ENCODE measurements around the gene PIK3CD. TPM values are rescaled to one million over a fixed set of nuclear protein-coding genes. Genes with fewer than 3 reads are reported as not detected.
A peak's percentile ranks its signal among the peaks of the same experiment; 100 is the strongest.

The PIK3CD gene
- total RNA-seq, 1 experiment from 2014 or later, result 23.1 TPM

DNA sequence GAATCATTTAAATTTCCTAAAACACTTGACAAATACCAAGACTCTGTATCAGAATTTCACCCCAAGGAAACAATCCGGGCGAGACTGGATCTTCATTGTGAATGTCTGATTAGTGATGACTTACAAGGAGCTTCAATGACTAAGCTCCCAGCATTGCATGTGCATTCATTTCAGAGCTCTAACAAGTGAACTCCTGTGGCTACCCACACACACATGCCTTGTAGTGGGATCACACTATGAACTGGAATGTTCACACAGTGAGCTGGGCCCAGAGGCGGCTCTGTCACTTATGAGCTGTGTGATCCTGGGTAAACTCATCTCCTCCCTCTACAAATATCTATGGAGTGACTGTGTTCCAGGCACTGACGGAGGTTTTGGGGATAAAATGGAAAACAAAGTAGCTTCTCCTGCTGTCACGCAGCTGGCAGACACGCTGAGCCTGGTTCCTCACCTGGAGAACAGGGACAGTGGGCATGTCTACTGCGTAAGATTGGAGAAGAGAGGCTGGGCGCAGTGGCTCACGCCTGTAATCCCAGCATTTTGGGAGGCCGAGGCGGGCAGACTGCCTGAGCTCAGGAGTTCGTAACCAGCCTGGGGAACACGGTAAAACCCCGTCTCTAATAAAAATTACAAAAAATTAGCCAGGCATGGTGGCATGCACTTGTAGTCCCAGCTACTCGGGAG lies 115.4 kb downstream of the PIK3CD start (continued):
- TF ChIP-seq, protein P1, sequence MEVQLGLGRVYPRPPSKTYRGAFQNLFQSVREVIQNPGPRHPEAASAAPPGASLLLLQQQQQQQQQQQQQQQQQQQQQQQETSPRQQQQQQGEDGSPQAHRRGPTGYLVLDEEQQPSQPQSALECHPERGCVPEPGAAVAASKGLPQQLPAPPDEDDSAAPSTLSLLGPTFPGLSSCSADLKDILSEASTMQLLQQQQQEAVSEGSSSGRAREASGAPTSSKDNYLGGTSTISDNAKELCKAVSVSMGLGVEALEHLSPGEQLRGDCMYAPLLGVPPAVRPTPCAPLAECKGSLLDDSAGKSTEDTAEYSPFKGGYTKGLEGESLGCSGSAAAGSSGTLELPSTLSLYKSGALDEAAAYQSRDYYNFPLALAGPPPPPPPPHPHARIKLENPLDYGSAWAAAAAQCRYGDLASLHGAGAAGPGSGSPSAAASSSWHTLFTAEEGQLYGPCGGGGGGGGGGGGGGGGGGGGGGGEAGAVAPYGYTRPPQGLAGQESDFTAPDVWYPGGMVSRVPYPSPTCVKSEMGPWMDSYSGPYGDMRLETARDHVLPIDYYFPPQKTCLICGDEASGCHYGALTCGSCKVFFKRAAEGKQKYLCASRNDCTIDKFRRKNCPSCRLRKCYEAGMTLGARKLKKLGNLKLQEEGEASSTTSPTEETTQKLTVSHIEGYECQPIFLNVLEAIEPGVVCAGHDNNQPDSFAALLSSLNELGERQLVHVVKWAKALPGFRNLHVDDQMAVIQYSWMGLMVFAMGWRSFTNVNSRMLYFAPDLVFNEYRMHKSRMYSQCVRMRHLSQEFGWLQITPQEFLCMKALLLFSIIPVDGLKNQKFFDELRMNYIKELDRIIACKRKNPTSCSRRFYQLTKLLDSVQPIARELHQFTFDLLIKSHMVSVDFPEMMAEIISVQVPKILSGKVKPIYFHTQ (CRISPR knock-in tag; IDR thresholded peaks at IDR 0.05), result no peak
- TF ChIP-seq TEAD1 (CRISPR knock-in tag; IDR thresholded peaks at IDR 0.05), result no peak
- TF ChIP-seq JAZF1 (CRISPR knock-in tag; IDR thresholded peaks at IDR 0.05), result no peak
- TF ChIP-seq OVOL2 (CRISPR knock-in tag; IDR thresholded peaks at IDR 0.05; ENCODE audit: borderline replicate concordance), result no peak
- TF ChIP-seq TCF7 (CRISPR knock-in tag; IDR thresholded peaks at IDR 0.05; ENCODE audit: low read depth), result no peak
- TF ChIP-seq, protein P2, sequence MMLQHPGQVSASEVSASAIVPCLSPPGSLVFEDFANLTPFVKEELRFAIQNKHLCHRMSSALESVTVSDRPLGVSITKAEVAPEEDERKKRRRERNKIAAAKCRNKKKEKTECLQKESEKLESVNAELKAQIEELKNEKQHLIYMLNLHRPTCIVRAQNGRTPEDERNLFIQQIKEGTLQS (CRISPR knock-in tag; conservative IDR thresholded peaks at IDR 0.05), result no peak
- TF ChIP-seq CREB1 (CRISPR knock-in tag; IDR thresholded peaks at IDR 0.05), result no peak
- TF ChIP-seq ZNF263 (CRISPR knock-in tag; IDR thresholded peaks at IDR 0.05; ENCODE audit: low read depth), result no peak
- TF ChIP-seq, protein P3, sequence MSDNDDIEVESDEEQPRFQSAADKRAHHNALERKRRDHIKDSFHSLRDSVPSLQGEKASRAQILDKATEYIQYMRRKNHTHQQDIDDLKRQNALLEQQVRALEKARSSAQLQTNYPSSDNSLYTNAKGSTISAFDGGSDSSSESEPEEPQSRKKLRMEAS (CRISPR knock-in tag; IDR thresholded peaks at IDR 0.05), result no peak

DNA sequence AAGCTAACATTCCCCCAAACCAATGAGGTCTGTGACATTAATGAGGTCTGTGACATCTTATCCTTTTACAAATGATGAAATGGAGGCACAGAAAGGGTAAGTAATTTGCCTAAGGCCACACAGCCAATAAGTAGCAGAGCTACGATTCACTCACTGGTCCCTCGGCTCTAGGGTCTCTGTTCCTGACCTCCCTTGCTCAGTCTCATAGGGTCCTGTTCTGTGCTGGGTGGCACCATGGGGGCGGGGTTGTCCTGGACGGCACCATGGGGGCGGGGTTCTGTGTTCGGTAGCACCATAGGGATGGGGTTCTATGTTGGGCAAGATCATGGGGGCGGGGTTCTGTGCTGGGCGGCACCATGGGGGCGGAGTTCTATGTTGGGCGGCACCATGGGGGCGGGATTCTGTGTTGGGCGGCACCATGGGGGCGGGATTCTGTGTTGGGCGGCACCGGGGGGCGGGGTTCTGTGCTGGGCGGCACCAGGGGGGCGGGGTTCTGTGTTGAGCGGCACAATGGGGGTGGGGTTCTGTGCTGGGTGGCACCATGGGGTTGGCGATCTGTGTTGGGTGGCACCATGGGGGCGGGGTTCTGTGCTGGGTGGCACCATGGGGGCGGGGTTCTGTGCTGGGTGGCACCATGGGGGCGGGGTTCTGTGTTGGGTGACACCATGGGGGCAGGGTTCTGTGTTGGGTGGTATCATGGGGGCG lies 116.6 kb downstream of the PIK3CD start:
- ATAC-seq (peak; percentile 54; the same call in 1 of the 2 replicates), DNase-seq (ENCODE audit: low spot score) (peak; percentile 31)
- ChIA-PET CTCF (interaction anchor here (0.6 kb wide), 1 partner anchor 32 kb away, joined by 3 read pairs; no protein-coding TSS in a partner anchor), POLR2A (no interaction called here)
- Mint-ChIP-seq H3K27ac (no peak overlapping the region), H3K4me3 (no peak overlapping the region), H3K4me1 (peaks cover 27% of the 10 kb centered on the region), H3K9me3 (no peaks in the 10 kb centered on the region), H3K36me3 (peaks cover 19% of the 10 kb centered on the region), H3K27me3 (ENCODE audit: low read depth) (no peaks in the 10 kb centered on the region)
- TF ChIP-seq, protein P1 (CRISPR knock-in tag; IDR thresholded peaks at IDR 0.05), result no peak
- TF ChIP-seq ZNF138 (CRISPR knock-in tag; conservative IDR thresholded peaks at IDR 0.05) (no peak), RELA (CRISPR knock-in tag; IDR thresholded peaks at IDR 0.05; ENCODE audit: borderline replicate concordance) (no peak), FOXJ3 (CRISPR knock-in tag; IDR thresholded peaks at IDR 0.05; ENCODE audit: borderline replicate concordance) (no peak), ZNF317 (CRISPR knock-in tag; IDR thresholded peaks at IDR 0.05; ENCODE audit: borderline replicate concordance, low read depth) (no peak), CREM (CRISPR knock-in tag; IDR thresholded peaks at IDR 0.05) (no peak), JUN (CRISPR knock-in tag; IDR thresholded peaks at IDR 0.05) (no peak), ZNF121 (CRISPR knock-in tag; IDR thresholded peaks at IDR 0.05) (no peak), GTF2I (CRISPR knock-in tag; conservative IDR thresholded peaks at IDR 0.05) (no peak), ETV6 (CRISPR knock-in tag; IDR thresholded peaks at IDR 0.05) (no peak), NR1H2 (CRISPR knock-in tag; IDR thresholded peaks at IDR 0.05) (no peak), RORB (CRISPR knock-in tag; IDR thresholded peaks at IDR 0.05) (no peak), NFE2L1 (CRISPR knock-in tag; IDR thresholded peaks at IDR 0.05) (no peak), ZNF232 (CRISPR knock-in tag; IDR thresholded peaks at IDR 0.05) (no peak)
- TF ChIP-seq, protein P4, sequence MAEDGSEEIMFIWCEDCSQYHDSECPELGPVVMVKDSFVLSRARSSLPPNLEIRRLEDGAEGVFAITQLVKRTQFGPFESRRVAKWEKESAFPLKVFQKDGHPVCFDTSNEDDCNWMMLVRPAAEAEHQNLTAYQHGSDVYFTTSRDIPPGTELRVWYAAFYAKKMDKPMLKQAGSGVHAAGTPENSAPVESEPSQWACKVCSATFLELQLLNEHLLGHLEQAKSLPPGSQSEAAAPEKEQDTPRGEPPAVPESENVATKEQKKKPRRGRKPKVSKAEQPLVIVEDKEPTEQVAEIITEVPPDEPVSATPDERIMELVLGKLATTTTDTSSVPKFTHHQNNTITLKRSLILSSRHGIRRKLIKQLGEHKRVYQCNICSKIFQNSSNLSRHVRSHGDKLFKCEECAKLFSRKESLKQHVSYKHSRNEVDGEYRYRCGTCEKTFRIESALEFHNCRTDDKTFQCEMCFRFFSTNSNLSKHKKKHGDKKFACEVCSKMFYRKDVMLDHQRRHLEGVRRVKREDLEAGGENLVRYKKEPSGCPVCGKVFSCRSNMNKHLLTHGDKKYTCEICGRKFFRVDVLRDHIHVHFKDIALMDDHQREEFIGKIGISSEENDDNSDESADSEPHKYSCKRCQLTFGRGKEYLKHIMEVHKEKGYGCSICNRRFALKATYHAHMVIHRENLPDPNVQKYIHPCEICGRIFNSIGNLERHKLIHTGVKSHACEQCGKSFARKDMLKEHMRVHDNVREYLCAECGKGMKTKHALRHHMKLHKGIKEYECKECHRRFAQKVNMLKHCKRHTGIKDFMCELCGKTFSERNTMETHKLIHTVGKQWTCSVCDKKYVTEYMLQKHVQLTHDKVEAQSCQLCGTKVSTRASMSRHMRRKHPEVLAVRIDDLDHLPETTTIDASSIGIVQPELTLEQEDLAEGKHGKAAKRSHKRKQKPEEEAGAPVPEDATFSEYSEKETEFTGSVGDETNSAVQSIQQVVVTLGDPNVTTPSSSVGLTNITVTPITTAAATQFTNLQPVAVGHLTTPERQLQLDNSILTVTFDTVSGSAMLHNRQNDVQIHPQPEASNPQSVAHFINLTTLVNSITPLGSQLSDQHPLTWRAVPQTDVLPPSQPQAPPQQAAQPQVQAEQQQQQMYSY (CRISPR knock-in tag; IDR thresholded peaks at IDR 0.05), result no peak
- TF ChIP-seq, protein P3 (CRISPR knock-in tag; IDR thresholded peaks at IDR 0.05), result no peak
